Measurements from ENCODE around the gene MED23. TPM values are rescaled to one million over a fixed set of nuclear protein-coding genes. Genes with fewer than 3 reads are reported as not detected.

The MED23 gene
- total and polyA plus RNA-seq, 7 experiments from 2014 or later, result 11.1 to 59.1 (median 50.1) TPM

DNA sequence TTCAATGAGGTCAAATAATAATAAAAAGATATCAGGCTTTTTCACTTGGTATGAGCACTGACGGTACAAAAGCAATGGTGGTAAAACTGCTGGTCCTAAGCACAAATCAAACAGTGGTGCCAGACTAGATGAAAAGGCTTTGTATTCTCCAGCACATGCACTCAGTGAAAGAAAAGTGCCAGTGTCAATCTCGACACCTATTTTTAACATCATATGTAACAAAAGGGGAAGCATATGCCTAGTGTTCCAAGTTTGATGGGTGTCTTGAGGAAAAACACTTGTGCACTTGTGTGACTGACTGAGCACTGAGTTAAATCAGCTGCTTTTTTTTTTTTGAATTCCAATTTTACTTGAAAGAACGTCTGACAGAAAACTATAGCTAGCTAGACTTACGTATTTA is 27.3 kb downstream of the MED23 start:
- Histone ChIP-seq H3K4me1 (ENCODE audit: control insufficient read depth in 2 of 2, insufficient read depth in 2 of 2, low read length in 2 of 2) (no peaks in the 10 kb centered on the region), H3K27me3 (ENCODE audit: control insufficient read depth in 2 of 2, insufficient read depth in 2 of 2, low read length in 2 of 2) (no peaks in the 10 kb centered on the region), H3K9me3 (ENCODE audit: control insufficient read depth in 2 of 3, low read length in 3 of 3) (no peaks in the 10 kb centered on the region), H3K36me3 (ENCODE audit: control insufficient read depth in 2 of 3, insufficient read depth in 3 of 3, low read length in 3 of 3) (peaks cover 18 to 69% (median 43%) of the 10 kb centered on the region in 3 experiments), H3K27ac (ENCODE audit: low read depth, low read length) (no peak overlapping the region), H3K4me3 (ENCODE audit: low read length) (no peak overlapping the region)
- Mint-ChIP-seq H3K4me1 (peaks cover 0 to 4% (median 0%) of the 10 kb centered on the region in 7 donors), H3K9me3 (no peaks in the 10 kb centered on the region), H3K27me3 (no peaks in the 10 kb centered on the region), H3K36me3 (peaks cover 0 to 50% (median 36%) of the 10 kb centered on the region in 5 donors), H3K27ac (no peak overlapping the region), H3K4me3 (no peak overlapping the region)
- DNase-seq (no peak), ATAC-seq (no peak)
- POLR2A ChIA-PET, result no interaction called here
- CTCF ChIA-PET, result interaction anchor here (0.6 kb wide), 1 partner anchor 753 kb away, joined by 3 read pairs; no protein-coding TSS in a partner anchor
- intact Hi-C loops (cut with micrococcal nuclease), result loop anchor here in 1 of 2 donors (2.0 kb wide), 1 partner anchor 16 kb away; no protein-coding TSS in a partner anchor

DNA sequence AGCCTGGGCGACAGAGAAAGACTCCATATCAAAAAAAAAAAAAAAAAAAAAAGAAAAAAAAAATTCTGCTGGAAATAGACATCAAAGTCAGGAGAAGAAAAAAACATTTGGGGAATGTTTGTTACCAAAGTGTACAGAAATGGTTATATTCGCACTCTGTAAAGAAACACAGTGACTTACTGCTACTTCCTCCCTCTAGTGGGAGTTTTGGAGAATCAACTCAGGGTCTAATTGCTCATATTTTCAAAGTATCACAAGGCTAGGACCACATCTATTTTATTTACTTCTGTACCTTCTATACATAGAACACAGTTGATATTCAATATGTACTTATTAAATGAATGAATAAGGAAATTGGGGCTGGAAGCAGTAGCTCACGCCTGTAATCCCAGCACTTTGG is 30.6 kb downstream of the MED23 start:
- ATAC-seq (no peak), DNase-seq (peak in 5 of 9 donors; percentile 8 to 30 (median 17))
- intact Hi-C loops (cut with micrococcal nuclease), result loop anchor here (1.0 to 5.0 kb wide), 5 partner anchors 13 to 712 kb away; no protein-coding TSS in a partner anchor
- Mint-ChIP-seq H3K36me3 (peaks cover 6 to 57% (median 45%) of the 10 kb centered on the region in 5 donors), H3K4me1 (peaks cover 0 to 4% (median 0%) of the 10 kb centered on the region in 7 donors), H3K4me3 (no peak overlapping the region), H3K27me3 (no peaks in the 10 kb centered on the region), H3K27ac (peak overlapping the region in 1 of 9 donors; percentile 51), H3K9me3 (no peaks in the 10 kb centered on the region)
- ChIA-PET CTCF (interaction anchor here (0.6 to 2.3 kb wide), 7 partner anchors 10 to 712 kb away, joined by 3 to 6 read pairs (median 4); no protein-coding TSS in a partner anchor), POLR2A (no interaction called here)
- Histone ChIP-seq H3K4me1 (ENCODE audit: control insufficient read depth in 2 of 2, insufficient read depth in 2 of 2, low read length in 2 of 2) (no peaks in the 10 kb centered on the region), H3K27ac (ENCODE audit: low read depth, low read length) (no peak overlapping the region), H3K36me3 (ENCODE audit: control insufficient read depth in 2 of 3, insufficient read depth in 3 of 3, low read length in 3 of 3) (peaks cover 31 to 75% (median 44%) of the 10 kb centered on the region in 3 experiments), H3K4me3 (ENCODE audit: low read length) (no peak overlapping the region), H3K27me3 (ENCODE audit: control insufficient read depth in 2 of 2, insufficient read depth in 2 of 2, low read length in 2 of 2) (no peaks in the 10 kb centered on the region), H3K9me3 (ENCODE audit: control insufficient read depth in 2 of 3, low read length in 3 of 3) (no peaks in the 10 kb centered on the region)

DNA sequence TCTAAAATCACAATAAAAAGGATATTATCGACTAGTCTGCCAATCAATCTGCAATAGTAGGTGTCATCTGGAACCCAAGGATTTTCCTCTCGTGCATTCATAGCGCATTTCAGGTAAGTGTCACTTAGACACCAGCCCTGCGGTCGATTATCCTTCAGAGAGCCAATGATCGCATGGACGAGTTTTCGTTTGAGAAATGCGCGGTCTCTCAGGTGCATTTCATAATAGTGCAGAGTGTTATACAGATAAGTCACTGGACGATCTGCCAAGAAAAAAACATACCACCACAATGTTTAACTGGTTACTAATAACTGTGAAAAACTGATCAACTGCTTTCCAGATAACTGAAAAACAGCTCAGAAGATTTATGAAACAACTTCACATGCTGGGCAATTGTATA is 34.0 kb downstream of the MED23 start:
- Mint-ChIP-seq H3K9me3 (no peaks in the 10 kb centered on the region), H3K36me3 (peaks cover 9 to 72% (median 45%) of the 10 kb centered on the region in 5 donors)

DNA sequence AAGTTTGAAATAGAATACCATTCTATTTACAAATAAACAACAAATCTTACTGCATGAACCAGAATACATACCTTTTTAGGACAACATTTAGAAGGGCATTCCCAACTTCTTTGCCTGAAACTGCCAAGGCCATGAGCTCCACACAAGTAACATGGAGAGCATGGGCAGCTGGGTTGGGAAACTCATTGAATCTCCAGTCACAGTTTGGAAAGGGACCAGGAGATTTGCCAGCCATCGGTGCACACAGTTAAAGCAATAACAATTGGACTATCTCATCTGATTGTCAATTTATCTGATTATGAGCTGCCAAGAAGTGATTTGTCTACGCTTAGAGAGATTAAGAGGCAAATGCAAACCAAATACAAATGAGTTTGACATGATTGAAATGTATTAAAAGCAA is 35.1 kb downstream of the MED23 start:
- Histone ChIP-seq H3K9me3 (ENCODE audit: control insufficient read depth in 2 of 3, low read length in 3 of 3) (no peaks in the 10 kb centered on the region), H3K36me3 (ENCODE audit: control insufficient read depth in 2 of 3, insufficient read depth in 3 of 3, low read length in 3 of 3) (peaks cover 42 to 82% (median 52%) of the 10 kb centered on the region in 3 experiments), H3K4me1 (ENCODE audit: control insufficient read depth in 2 of 2, insufficient read depth in 2 of 2, low read length in 2 of 2) (no peaks in the 10 kb centered on the region), H3K4me3 (ENCODE audit: low read length) (no peak overlapping the region), H3K27ac (ENCODE audit: low read depth, low read length) (no peak overlapping the region), H3K27me3 (ENCODE audit: control insufficient read depth in 2 of 2, insufficient read depth in 2 of 2, low read length in 2 of 2) (no peaks in the 10 kb centered on the region)
- Mint-ChIP-seq H3K4me1 (peaks cover 0 to 4% (median 1%) of the 10 kb centered on the region in 7 donors), H3K4me3 (no peak overlapping the region), H3K36me3 (peaks cover 15 to 70% (median 49%) of the 10 kb centered on the region in 5 donors), H3K27ac (no peak overlapping the region), H3K27me3 (no peaks in the 10 kb centered on the region), H3K9me3 (no peaks in the 10 kb centered on the region)
- ChIA-PET POLR2A (no interaction called here), CTCF (no interaction called here)
- intact Hi-C loops (cut with micrococcal nuclease), result no loop called here
- ATAC-seq (no peak), DNase-seq (no peak)

More for the DNA sequence above, 34.0 kb downstream of the MED23 start:
- Mint-ChIP-seq H3K4me3 (no peak overlapping the region), H3K27ac (no peak overlapping the region), H3K4me1 (peaks cover 0 to 4% (median 0%) of the 10 kb centered on the region in 7 donors), H3K27me3 (no peaks in the 10 kb centered on the region)
- no peaks in the 10 kb centered on the region for H3K4me1 ChIP-seq (ENCODE audit: control insufficient read depth in 2 of 2, insufficient read depth in 2 of 2, low read length in 2 of 2)
- ChIA-PET CTCF (no interaction called here), POLR2A (no interaction called here)
- no peak overlapping the region for H3K27ac ChIP-seq (ENCODE audit: low read depth, low read length)
- no peaks in the 10 kb centered on the region for H3K27me3 ChIP-seq (ENCODE audit: control insufficient read depth in 2 of 2, insufficient read depth in 2 of 2, low read length in 2 of 2)
- no peaks in the 10 kb centered on the region for H3K9me3 ChIP-seq (ENCODE audit: control insufficient read depth in 2 of 3, low read length in 3 of 3)
- ATAC-seq (no peak), DNase-seq (no peak)
- intact Hi-C loops (cut with micrococcal nuclease), result no loop called here
- no peak overlapping the region for H3K4me3 ChIP-seq (ENCODE audit: low read length)
- H3K36me3 ChIP-seq (ENCODE audit: control insufficient read depth in 2 of 3, insufficient read depth in 3 of 3, low read length in 3 of 3), result peaks cover 38 to 81% (median 50%) of the 10 kb centered on the region in 3 experiments

DNA sequence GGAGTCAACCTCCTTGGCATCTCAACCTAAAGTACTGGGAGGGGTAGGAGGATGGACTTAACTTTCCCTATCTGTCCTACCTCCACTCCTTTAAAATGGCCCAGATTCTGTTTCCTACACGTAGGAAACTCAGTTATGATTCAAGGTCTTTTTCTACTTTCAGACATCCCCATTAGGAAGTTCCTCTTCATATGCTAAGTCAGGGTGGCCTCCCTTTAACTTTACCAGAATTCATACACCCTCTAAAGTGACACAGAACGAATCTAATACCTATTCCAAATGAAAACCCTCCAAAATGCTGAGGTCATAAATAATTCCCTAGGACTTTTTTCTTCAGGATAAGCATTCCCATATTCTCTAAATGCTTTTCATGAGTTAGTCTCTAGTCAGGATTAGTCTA is 39.4 kb downstream of the MED23 start:
- peak overlapping the region in 2 of 9 donors; percentile 12 to 51 for H3K27ac Mint-ChIP-seq
- DNase-seq, result no peak
- POLR2A ChIA-PET, result no interaction called here

DNA sequence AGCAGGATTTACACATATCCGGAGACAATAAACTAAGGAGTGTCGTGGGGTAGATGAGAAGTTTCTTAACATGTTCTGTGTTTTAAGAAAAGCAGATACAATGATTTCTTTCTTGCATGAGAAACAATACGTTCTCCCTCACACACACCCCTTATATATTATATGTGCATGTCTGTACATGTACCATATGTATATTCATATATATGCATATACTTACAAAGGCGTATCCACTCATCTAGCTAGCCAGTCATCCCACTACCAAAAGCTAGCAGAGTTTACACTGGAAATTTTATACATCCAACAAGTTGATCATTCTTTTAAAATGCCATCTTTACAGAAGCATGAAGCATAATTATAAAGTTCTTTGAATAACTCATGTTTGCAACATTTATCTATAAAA is 40.1 kb downstream of the MED23 start:
- peaks cover 28 to 88% (median 32%) of the 10 kb centered on the region in 3 experiments for H3K36me3 ChIP-seq (ENCODE audit: control insufficient read depth in 2 of 3, insufficient read depth in 3 of 3, low read length in 3 of 3)
- no peaks in the 10 kb centered on the region for H3K27me3 Mint-ChIP-seq
- no peak overlapping the region for H3K27ac Mint-ChIP-seq
- H3K9me3 Mint-ChIP-seq, result no peaks in the 10 kb centered on the region
- ATAC-seq (no peak), DNase-seq (no peak)
- no peaks in the 10 kb centered on the region for H3K27me3 ChIP-seq (ENCODE audit: control insufficient read depth in 2 of 2, insufficient read depth in 2 of 2, low read length in 2 of 2)
- H3K9me3 ChIP-seq (ENCODE audit: control insufficient read depth in 2 of 3, low read length in 3 of 3), result no peaks in the 10 kb centered on the region
- peaks cover 0 to 4% (median 0%) of the 10 kb centered on the region in 7 donors for H3K4me1 Mint-ChIP-seq
- intact Hi-C loops (cut with micrococcal nuclease), result loop anchor here in 1 of 2 donors (5.0 kb wide), 1 partner anchor 71 kb away; no protein-coding TSS in a partner anchor
- H3K36me3 Mint-ChIP-seq, result peaks cover 15 to 61% (median 41%) of the 10 kb centered on the region in 5 donors
- H3K4me3 Mint-ChIP-seq, result no peak overlapping the region
- ChIA-PET POLR2A (no interaction called here), CTCF (interaction anchor here (1.0 kb wide), 1 partner anchor 41 kb away, joined by 3 read pairs; no protein-coding TSS in a partner anchor)
- H3K27ac ChIP-seq (ENCODE audit: low read depth, low read length), result no peak overlapping the region
- no peak overlapping the region for H3K4me3 ChIP-seq (ENCODE audit: low read length)
- H3K4me1 ChIP-seq (ENCODE audit: control insufficient read depth in 2 of 2, insufficient read depth in 2 of 2, low read length in 2 of 2), result no peaks in the 10 kb centered on the region

More for the DNA sequence above, 39.4 kb downstream of the MED23 start:
- H3K4me1 ChIP-seq (ENCODE audit: control insufficient read depth in 2 of 2, insufficient read depth in 2 of 2, low read length in 2 of 2), result no peaks in the 10 kb centered on the region
- no peaks in the 10 kb centered on the region for H3K27me3 Mint-ChIP-seq
- H3K9me3 Mint-ChIP-seq, result no peaks in the 10 kb centered on the region
- no peak overlapping the region for H3K4me3 ChIP-seq (ENCODE audit: low read length)
- H3K27me3 ChIP-seq (ENCODE audit: control insufficient read depth in 2 of 2, insufficient read depth in 2 of 2, low read length in 2 of 2), result no peaks in the 10 kb centered on the region
- H3K4me3 Mint-ChIP-seq, result no peak overlapping the region
- H3K4me1 Mint-ChIP-seq, result peaks cover 0 to 4% (median 0%) of the 10 kb centered on the region in 7 donors
- CTCF ChIA-PET, result no interaction called here
- intact Hi-C loops (cut with micrococcal nuclease), result loop anchor here in 1 of 2 donors (5.0 kb wide), 1 partner anchor 71 kb away; no protein-coding TSS in a partner anchor
- ATAC-seq, result no peak
- H3K36me3 Mint-ChIP-seq, result peaks cover 15 to 64% (median 42%) of the 10 kb centered on the region in 5 donors
- no peak overlapping the region for H3K27ac ChIP-seq (ENCODE audit: low read depth, low read length)
- peaks cover 28 to 87% (median 32%) of the 10 kb centered on the region in 3 experiments for H3K36me3 ChIP-seq (ENCODE audit: control insufficient read depth in 2 of 3, insufficient read depth in 3 of 3, low read length in 3 of 3)
- no peaks in the 10 kb centered on the region for H3K9me3 ChIP-seq (ENCODE audit: control insufficient read depth in 2 of 3, low read length in 3 of 3)

Data from naive thymus-derived CD4-positive, alpha-beta T cell (primary cell).